Measurements from ENCODE around the gene POLR2J2.
"Not testable (repeated sequence)": the region's sequence is repeated elsewhere in the genome, so short reads cannot be mapped to it uniquely, and the experiment has no call there.

DNA sequence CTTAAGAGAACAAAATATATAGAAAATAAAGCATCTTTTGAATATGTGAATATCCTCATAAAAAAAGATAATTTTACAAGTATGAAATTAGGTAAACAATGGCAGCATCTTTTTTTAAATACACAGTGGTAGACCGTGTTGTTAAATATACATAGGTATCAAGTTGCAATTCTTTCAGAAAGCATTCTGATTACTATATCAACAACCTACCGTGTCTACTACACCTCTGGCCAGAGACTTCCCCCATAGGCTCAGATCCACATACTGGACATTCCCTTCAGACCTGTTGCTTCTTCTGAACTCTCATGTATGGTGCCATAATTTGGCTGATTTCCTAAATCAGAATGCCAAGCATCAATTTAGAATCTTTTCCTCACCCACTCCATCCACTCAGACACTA, 22.5 kb upstream of the POLR2J2 start:
- not testable (repeated sequence) for TF ChIP-seq POLR2AphosphoS5 (IDR thresholded peaks at IDR 0.05; ENCODE audit: low read depth, low read length); POLR2A (IDR thresholded peaks at IDR 0.05; ENCODE audit: low read depth, low read length); TAF1 (IDR thresholded peaks at IDR 0.05; ENCODE audit: borderline replicate concordance, low read depth, low read length)
